ENCODE measurements around the gene DPP8.

The DPP8 gene

GRCh38 chr15:65423976-65424679 lies 93.4 kb downstream of the DPP8 start:
- DNase-seq: no peak

GRCh38 chr15:65423150-65423975 lies 94.1 kb downstream of the DPP8 start:
- DNase-seq: no peak

- DNase-seq: no peak
Observed at GRCh38 chr15:65421360-65422215, 95.9 kb downstream of the DPP8 start.

GRCh38 chr15:65420975-65421359 lies 96.5 kb downstream of the DPP8 start:
- DNase-seq: no peak

- no peak for DNase-seq
Observed at GRCh38 chr15:65418596-65418995, 98.9 kb downstream of the DPP8 start.

- DNase-seq: no peak
Observed at GRCh38 chr15:65416845-65417416, 100.6 kb downstream of the DPP8 start.

- no peak for DNase-seq
Observed at GRCh38 chr15:65414841-65415621, 102.5 kb downstream of the DPP8 start.

- no peak for DNase-seq
Observed at GRCh38 chr15:65413760-65414144, 103.7 kb downstream of the DPP8 start.

- no peak for DNase-seq
Observed at GRCh38 chr15:65413051-65413759, 104.3 kb downstream of the DPP8 start.

- DNase-seq: no peak
Observed at GRCh38 chr15:65412556-65412955, 104.9 kb downstream of the DPP8 start.

GRCh38 chr15:65411465-65412071 lies 105.9 kb downstream of the DPP8 start:
- no peak for DNase-seq

- DNase-seq: no peak
Observed at GRCh38 chr15:65410972-65411371, 106.5 kb downstream of the DPP8 start.

GRCh38 chr15:65410036-65410435 lies 107.5 kb downstream of the DPP8 start:
- DNase-seq: no peak

GRCh38 chr15:65409036-65409631 lies 108.4 kb downstream of the DPP8 start:
- no peak for DNase-seq

- DNase-seq: no peak
Observed at GRCh38 chr15:65408324-65409035, 109.0 kb downstream of the DPP8 start.

GRCh38 chr15:65406424-65407000 lies 111.0 kb downstream of the DPP8 start:
- no peak for DNase-seq

GRCh38 chr15:65405791-65406423 lies 111.6 kb downstream of the DPP8 start:
- DNase-seq: no peak

GRCh38 chr15:65404186-65404872 lies 113.2 kb downstream of the DPP8 start:
- DNase-seq: no peak

Data from T-helper 1 cell (primary cell).